IMR-90 (cell line): Measurements from ENCODE around the gene DCHS2. TPM values are rescaled to one million over a fixed set of nuclear protein-coding genes. Genes with fewer than 3 reads are reported as not detected.

Experiments used
- ATAC-seq: fragments of 200-7000 bp; cut with Tn5 transposase; 2 replicates; pipeline ENCODE4 v1.9.1; 2020; ENCODE audit warnings: low read depth, mild to moderate bottlenecking, moderate library complexity
- BruUV-seq: library from RNA; stranded (reverse); fragments of 400-500 nt; replicated peaks from 2 replicates; lab custom pipeline; 2021; lab: Mats Ljungman, UMichigan
- CTCF ChIA-PET: fragments of 300-600 bp; formaldehyde crosslinking; extraction: SDS; loops from one replicate; lab custom pipeline; 2021; ENCODE audit warnings: antibody characterized with exemption; lab: Yijun Ruan, JAX
- POLR2A ChIA-PET: fragments of 300-600 bp; sonication (Branson Sonifier 250); formaldehyde crosslinking; loops from one replicate; lab custom pipeline; 2022; ENCODE audit warnings: antibody characterized with exemption; ENCODE audit not compliant: unreplicated experiment; lab: Charles Lee
- DNase-seq: peaks from one replicate; pipeline ENCODE4 v3.0.0; 2013
- H2AFZ ChIP-seq: replicated peaks from 2 replicates; pipeline ENCODE3; 2013; ENCODE audit warnings: low read length, mild to moderate bottlenecking; ENCODE audit not compliant: poor library complexity
- H2AK5ac ChIP-seq: 2 replicates; pipeline ENCODE4 v1.6.1; 2013; ENCODE audit warnings: low read depth, low read length, inconsistent platforms
- H2AK9ac ChIP-seq: replicated peaks from 2 replicates; pipeline ENCODE3; 2013; ENCODE audit warnings: mild to moderate bottlenecking, low read depth, low read length, moderate library complexity; ENCODE audit not compliant: poor library complexity
- H2BK120ac ChIP-seq: 2 replicates; pipeline ENCODE4 v1.6.1; 2013; ENCODE audit warnings: low read depth, low read length, inconsistent platforms
- H2BK15ac ChIP-seq: 3 replicates; pipeline ENCODE4 v1.6.1; 2013; ENCODE audit warnings: low read depth, low read length, inconsistent platforms
- H2BK20ac ChIP-seq: 2 replicates; pipeline ENCODE4 v1.6.1; 2013; ENCODE audit warnings: low read depth, mild to moderate bottlenecking, inconsistent platforms, low read length, moderate library complexity
- H2BK5ac ChIP-seq: 2 replicates; pipeline ENCODE4 v1.6.1; 2013; ENCODE audit warnings: mild to moderate bottlenecking, low read depth, low read length, inconsistent platforms; ENCODE audit not compliant: poor library complexity, severe bottlenecking
- H3K14ac ChIP-seq: replicated peaks from 2 replicates; pipeline ENCODE4 v1.6.1; 2013; ENCODE audit warnings: low read depth, low read length, inconsistent platforms
- H3K18ac ChIP-seq: 2 replicates; pipeline ENCODE4 v1.6.1; 2013; ENCODE audit warnings: low read depth, low read length, control low read depth
- H3K23ac ChIP-seq: 2 replicates; pipeline ENCODE4 v1.6.1; 2013; ENCODE audit warnings: low read depth, low read length, inconsistent platforms
- H3K27ac ChIP-seq: 2 replicates; pipeline ENCODE4 v1.5.1; 2013; ENCODE audit warnings: mild to moderate bottlenecking, control low read depth, low read length; ENCODE audit not compliant: insufficient read depth
- H3K27me3 ChIP-seq: 2 replicates; pipeline ENCODE4 v1.6.1; 2013; ENCODE audit warnings: low read length; ENCODE audit not compliant: control insufficient read depth, insufficient read depth
- H3K36me3 ChIP-seq: 2 replicates; pipeline ENCODE4 v1.6.1; 2013; ENCODE audit warnings: low read length, mixed read lengths; ENCODE audit not compliant: control insufficient read depth, insufficient read depth
- H3K4ac ChIP-seq: 2 replicates; pipeline ENCODE4 v1.6.1; 2013; ENCODE audit warnings: low read depth, low read length, inconsistent platforms
- H3K4me1 ChIP-seq: 2 replicates; pipeline ENCODE4 v1.6.1; 2013; ENCODE audit warnings: low read length, mixed read lengths; ENCODE audit not compliant: control insufficient read depth, insufficient read depth
- H3K4me2 ChIP-seq: 2 replicates; pipeline ENCODE4 v1.6.1; 2013; ENCODE audit warnings: low read depth, mild to moderate bottlenecking, control low read depth, low read length, moderate library complexity
- H3K4me3 ChIP-seq: 2 replicates; pipeline ENCODE4 v1.5.1; 2013; ENCODE audit warnings: low read depth, mild to moderate bottlenecking, control low read depth, low read length, moderate library complexity; ENCODE audit not compliant: insufficient read depth
- H3K56ac ChIP-seq: 2 replicates; pipeline ENCODE4 v1.6.1; 2013; ENCODE audit warnings: low read length, inconsistent platforms; ENCODE audit not compliant: insufficient read depth; ENCODE audit errors: extremely low read depth
- H3K79me1 ChIP-seq, 2 experiments: 2 replicates each; pipeline ENCODE4 v1.6.1; 2013; ENCODE audit warnings: low read length in 2 of 2, inconsistent platforms in 1 of 2, low read depth in 1 of 2
- H3K9ac ChIP-seq: 2 replicates; pipeline ENCODE4 v1.6.1; 2013; ENCODE audit warnings: low read depth, low read length, control low read depth
- H3K9me1 ChIP-seq: 2 replicates; pipeline ENCODE4 v1.6.1; 2013; ENCODE audit warnings: low read length, inconsistent platforms; ENCODE audit not compliant: insufficient read depth
- H3K9me3 ChIP-seq: 2 replicates; pipeline ENCODE4 v1.6.1; 2013; ENCODE audit warnings: low read length; ENCODE audit not compliant: control insufficient read depth, insufficient read depth
- H4K20me1 ChIP-seq: 2 replicates; pipeline ENCODE4 v1.6.1; 2013; ENCODE audit warnings: low read length, inconsistent platforms; ENCODE audit not compliant: insufficient read depth
- H4K5ac ChIP-seq: 2 replicates; pipeline ENCODE4 v1.6.1; 2013; ENCODE audit warnings: mild to moderate bottlenecking, low read depth, low read length, control low read depth
- H4K8ac ChIP-seq, 2 experiments: 2 replicates each; pipeline ENCODE4 v1.6.1; 2013; ENCODE audit warnings: low read depth in 2 of 2, low read length in 2 of 2, control low read depth in 1 of 2, inconsistent platforms in 1 of 2
- H4K91ac ChIP-seq: 2 replicates; pipeline ENCODE4 v1.6.1; 2013; ENCODE audit warnings: low read depth, low read length, inconsistent platforms; ENCODE audit not compliant: insufficient read depth
- BHLHE40 ChIP-seq: fragments of 150-350 bp; IDR thresholded peaks from 2 replicates; pipeline ENCODE4 v1.6.1; 2016; ENCODE audit warnings: mild to moderate bottlenecking, low read depth, low read length
- RAD21 ChIP-seq: IDR thresholded peaks from 2 replicates; pipeline ENCODE4 v1.6.1; 2012; ENCODE audit warnings: low read length, improper control_type of control experiment
- SMC3 ChIP-seq: fragments of 150-350 bp; IDR thresholded peaks from 2 replicates; pipeline ENCODE4 v1.6.1; 2016; ENCODE audit warnings: low read depth, mild to moderate bottlenecking, antibody characterized with exemption, low read length, moderate library complexity
- WGBS, 2 experiments: methylation state at CpG; one replicate each; pipeline versions ENCODE4 v1.1.5 to v1.1.7; 2013; ENCODE audit warnings: missing lambda C conversion rate in 2 of 2; ENCODE audit not compliant: insufficient read length in 1 of 2; ENCODE audit errors: extremely low coverage in 2 of 2; 5-methylcytosine and 5-hydroxymethylcytosine counted together
- dilution Hi-C: fragments of 300-500 bp; cut with HindIII; formaldehyde crosslinking; loops from one replicate; pipeline ENCODE4 v1.14.3; 2018; ENCODE audit warnings: low sequenced_read_pairs; ENCODE audit not compliant: unreplicated experiment
- in situ Hi-C: fragments of 300-500 bp; cut with MboI; formaldehyde crosslinking; loops from 3 replicates; pipeline ENCODE4 v1.14.3; 2019; ENCODE audit warnings: low sequenced_read_pairs, inconsistent platforms, mixed read lengths
- intact Hi-C: fragments of 100-400 bp; cut with micrococcal nuclease; formaldehyde crosslinking; loops from 2 replicates; pipeline ENCODE4 v1.10.0; 2022
- polyA plus RNA-seq, 3 experiments: library from polyadenylated mRNA; depleted of rRNA; stranded (reverse); fragments of >200 nt; gene quantifications; 2 replicates each; pipeline ENCODE4 v1.2.3, GENCODE V29; 2012; ENCODE audit warnings: low replicate concordance in 1 of 3
- total RNA-seq: library from RNA; depleted of rRNA; stranded (reverse); fragments of >200 nt; gene quantifications from 2 replicates; pipeline ENCODE4 v1.2.3, GENCODE V29; 2012
- TF ChIP-seq, protein P1 (sequence below): conservative IDR thresholded peaks from 2 replicates; pipeline ENCODE4 v1.5.1; 2012; ENCODE audit warnings: mild to moderate bottlenecking, low read depth, low read length, improper control_type of control experiment

DCHS2 gene
- total and polyA plus RNA-seq, 2 of the 4 experiments (the other 2 are of a cell fraction): not detected

DNA sequence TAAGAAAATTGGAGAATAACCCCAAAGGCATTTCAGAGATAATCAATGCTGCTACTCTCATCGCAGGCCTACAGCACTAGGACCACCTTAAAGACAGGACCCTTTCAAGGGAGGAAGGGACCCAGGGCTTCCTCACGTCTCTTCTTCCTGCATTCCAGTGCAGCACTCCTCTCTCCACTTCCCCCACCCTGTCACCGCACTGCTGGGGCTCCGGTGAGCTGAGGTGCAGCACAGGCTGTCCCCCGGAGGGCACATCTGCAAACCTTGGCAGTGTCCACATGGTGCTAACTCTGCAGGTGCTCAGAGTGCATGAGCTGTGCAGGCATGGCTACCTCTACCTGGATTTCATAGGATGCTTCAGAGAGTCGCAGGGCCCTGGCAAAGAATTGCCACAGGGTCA, 305.6 kb downstream of the DCHS2 start:
- Histone ChIP-seq H2AK9ac (no peak overlapping the region), H4K20me1 (no peaks in the 10 kb centered on the region), H3K27me3 (no peaks in the 10 kb centered on the region), H3K23ac (no peak overlapping the region), H3K4ac (no peak overlapping the region), H3K36me3 (no peaks in the 10 kb centered on the region), H3K4me3 (no peak overlapping the region), H3K4me2 (no peak overlapping the region), H3K9ac (no peak overlapping the region), H3K56ac (no peak overlapping the region), H3K18ac (no peak overlapping the region), H3K9me3 (0 out of 2 replicates have a peak, but pooled peaks cover 2% of the 10 kb centered on the region), H2BK5ac (no peak overlapping the region), H2BK120ac (no peak overlapping the region), H3K14ac (no peak overlapping the region), H2BK20ac (no peak overlapping the region), H2BK15ac (no peak overlapping the region), H3K79me1 (no peaks in the 10 kb centered on the region), H3K9me1 (no peaks in the 10 kb centered on the region), H3K27ac (no peak overlapping the region), H2AK5ac (no peak overlapping the region), H4K91ac (no peak overlapping the region), H4K5ac (no peak overlapping the region), H4K8ac (no peak overlapping the region), H3K4me1 (no peaks in the 10 kb centered on the region), H2AFZ (no peak overlapping the region)
- in situ Hi-C loops (no loop called here), intact Hi-C loops (no loop called here), dilution Hi-C loops (no loop called here)
- CTCF ChIA-PET: no interaction called here
- no peak for TF ChIP-seq RAD21
- no peak for TF ChIP-seq BHLHE40
- TF ChIP-seq SMC3: no peak
- TF ChIP-seq, protein P1, sequence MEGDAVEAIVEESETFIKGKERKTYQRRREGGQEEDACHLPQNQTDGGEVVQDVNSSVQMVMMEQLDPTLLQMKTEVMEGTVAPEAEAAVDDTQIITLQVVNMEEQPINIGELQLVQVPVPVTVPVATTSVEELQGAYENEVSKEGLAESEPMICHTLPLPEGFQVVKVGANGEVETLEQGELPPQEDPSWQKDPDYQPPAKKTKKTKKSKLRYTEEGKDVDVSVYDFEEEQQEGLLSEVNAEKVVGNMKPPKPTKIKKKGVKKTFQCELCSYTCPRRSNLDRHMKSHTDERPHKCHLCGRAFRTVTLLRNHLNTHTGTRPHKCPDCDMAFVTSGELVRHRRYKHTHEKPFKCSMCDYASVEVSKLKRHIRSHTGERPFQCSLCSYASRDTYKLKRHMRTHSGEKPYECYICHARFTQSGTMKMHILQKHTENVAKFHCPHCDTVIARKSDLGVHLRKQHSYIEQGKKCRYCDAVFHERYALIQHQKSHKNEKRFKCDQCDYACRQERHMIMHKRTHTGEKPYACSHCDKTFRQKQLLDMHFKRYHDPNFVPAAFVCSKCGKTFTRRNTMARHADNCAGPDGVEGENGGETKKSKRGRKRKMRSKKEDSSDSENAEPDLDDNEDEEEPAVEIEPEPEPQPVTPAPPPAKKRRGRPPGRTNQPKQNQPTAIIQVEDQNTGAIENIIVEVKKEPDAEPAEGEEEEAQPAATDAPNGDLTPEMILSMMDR: no peak
- no CpG with 5 or more reads among the region's 6 CpGs for WGBS, 2 experiments
- DNase-seq (no peak), ATAC-seq (no peak)
- no TSS peak for BruUV-seq
- POLR2A ChIA-PET: no interaction called here
